SKM-1 treated with dmso at 0.1 percent for 144 hours (cell line): Measurements from ENCODE around the gene AMDHD2.
"Not testable (repeated sequence)": the region's sequence is repeated elsewhere in the genome, so short reads cannot be mapped to it uniquely, and the experiment has no call there.

Source experiments
- DNase-seq: peaks from one replicate; lab custom pipeline; 2025; ENCODE audit not compliant: unreplicated experiment; lab: John Stamatoyannopoulos, UW

AMDHD2 gene

DNA sequence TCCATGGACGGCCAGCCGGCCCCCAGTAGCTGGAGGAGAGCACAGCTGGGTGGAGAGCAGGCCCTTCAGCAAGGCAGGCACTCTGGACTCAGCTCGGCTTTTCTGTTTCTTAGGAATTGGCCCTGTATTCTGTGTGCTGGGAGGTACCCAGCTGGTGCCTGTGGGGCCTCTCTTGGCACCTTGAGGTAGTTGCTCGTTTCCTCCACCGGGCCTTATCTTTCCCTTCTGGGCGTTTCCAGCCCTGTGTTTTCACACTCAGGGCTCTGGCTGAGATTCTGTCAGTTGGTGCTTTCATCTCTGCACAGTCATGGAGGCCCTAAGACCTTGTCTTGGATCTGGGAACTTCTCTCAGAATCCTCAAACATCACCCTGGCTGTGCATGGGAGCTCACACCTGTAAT, 47.3 kb downstream of the AMDHD2 start:
- not testable (repeated sequence) for DNase-seq

- not testable (repeated sequence) for DNase-seq
Measured at GRCh38 chr16:2568573-2568972, 48.4 kb downstream of the AMDHD2 start.

DNA sequence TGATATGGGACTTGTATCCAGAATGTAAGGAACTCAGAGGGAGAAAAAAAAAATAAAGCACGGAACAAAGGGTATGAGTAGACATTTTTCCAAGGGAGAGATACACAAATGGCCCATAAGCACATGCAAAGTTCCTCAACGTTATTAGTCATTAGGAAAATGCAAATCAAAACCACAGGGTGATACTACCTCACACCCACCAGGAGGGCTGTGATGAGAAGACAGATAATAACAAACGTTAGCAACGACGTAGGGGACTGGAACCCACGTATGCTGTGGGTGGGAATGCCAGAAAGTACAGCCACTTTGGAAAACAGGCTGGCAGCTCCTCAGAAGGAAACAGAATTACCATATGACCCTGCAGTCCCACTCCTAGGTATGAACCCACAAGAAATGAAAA, 52.5 kb downstream of the AMDHD2 start:
- DNase-seq = not testable (repeated sequence)

GRCh38 chr16:2575839-2576238, 55.7 kb downstream of the AMDHD2 start:
- not testable (repeated sequence) for DNase-seq

GRCh38 chr16:2577044-2577443, 56.9 kb downstream of the AMDHD2 start:
- not testable (repeated sequence) for DNase-seq

DNA sequence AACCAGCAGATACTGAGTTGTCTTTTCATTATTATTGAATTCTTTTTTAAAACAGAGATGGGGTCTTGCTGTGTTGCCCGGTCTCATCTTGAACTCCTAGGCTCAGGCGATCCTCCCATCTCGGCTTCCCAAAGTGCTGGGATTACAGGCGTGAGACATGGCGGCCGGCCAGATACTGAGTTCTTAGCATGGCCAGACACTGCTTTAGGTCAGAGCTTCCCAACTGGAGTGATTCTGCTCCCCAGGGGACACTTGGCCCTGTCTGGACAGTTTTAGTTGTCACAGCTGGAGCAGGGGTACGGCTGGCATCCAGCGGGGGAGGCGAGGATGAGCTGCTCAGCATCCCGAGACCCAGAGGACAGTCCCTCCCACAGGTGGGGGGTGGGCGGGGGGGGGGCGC, 58.7 kb downstream of the AMDHD2 start:
- not testable (repeated sequence) for DNase-seq

DNA sequence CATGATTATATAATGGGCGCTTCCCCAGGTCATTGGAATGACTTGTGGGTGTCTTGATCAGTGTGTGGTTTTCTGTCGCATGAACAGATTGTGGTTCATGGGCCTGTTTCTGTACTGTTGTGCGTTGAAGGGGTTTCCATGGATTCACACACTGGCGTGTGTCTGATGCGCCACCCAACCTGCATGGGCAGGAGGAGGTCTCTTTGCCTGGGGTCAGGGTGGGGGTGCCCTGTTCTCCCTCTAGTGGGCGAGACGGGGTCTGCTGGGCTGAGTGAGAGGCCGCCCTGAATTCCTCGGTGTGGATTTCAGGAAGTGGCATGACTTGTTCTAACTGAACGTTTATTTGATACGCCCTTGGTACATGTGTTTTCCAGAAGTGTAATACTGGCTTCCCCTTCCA, 60.0 kb downstream of the AMDHD2 start:
- DNase-seq = not testable (repeated sequence)

DNA sequence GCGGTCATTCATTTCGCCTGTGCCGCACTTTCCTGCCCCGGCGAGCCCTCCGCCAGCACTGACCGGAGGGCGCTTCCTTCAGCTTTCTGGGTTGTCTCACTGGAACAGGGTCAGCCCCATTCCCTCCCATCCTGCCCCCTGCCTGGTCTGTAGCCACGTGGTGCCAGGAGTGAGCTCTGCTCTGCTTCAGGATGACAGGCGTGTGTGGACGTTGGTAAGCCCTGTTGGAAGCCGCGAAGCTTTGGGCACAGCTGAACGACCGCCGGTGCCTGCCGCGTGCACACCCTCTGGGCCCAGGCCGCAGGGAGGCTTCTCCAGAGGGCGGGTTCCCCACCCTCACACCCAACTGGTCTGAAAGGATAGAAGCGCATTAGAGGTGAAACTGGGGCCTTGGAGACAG, 60.6 kb downstream of the AMDHD2 start:
- DNase-seq = not testable (repeated sequence)
